SK-N-SH (cell line): ENCODE measurements around the gene MYO18B.

Experiments used
- CHD2 ChIP-seq: fragments of 150-350 bp; IDR thresholded peaks from 2 replicates; pipeline ENCODE4 v1.6.1; 2018; ENCODE audit warnings: low read length; ENCODE audit not compliant: partially characterized antibody
- CTCF ChIP-seq: fragments of 200-600 bp; sonication (generic); IDR thresholded peaks from 2 replicates; pipeline ENCODE4 v1.6.1; 2017; ENCODE audit warnings: antibody characterized with exemption, mild to moderate bottlenecking, moderate library complexity
- EP300 ChIP-seq, 2 experiments: IDR thresholded peaks; 2 replicates each; pipeline versions ENCODE4 v1.4.0 to v1.6.1; 2012; ENCODE audit warnings: borderline replicate concordance in 1 of 2, low read depth in 1 of 2, low read length in 1 of 2
- GATA2 ChIP-seq: sonication (generic); formaldehyde crosslinking; IDR thresholded peaks from 2 replicates; pipeline ENCODE4 v1.5.0; 2020; ENCODE audit warnings: mild to moderate bottlenecking, missing genetic modification reagents
- RFX5 ChIP-seq: IDR thresholded peaks from 2 replicates; pipeline ENCODE4 v1.6.1; 2012; ENCODE audit warnings: mild to moderate bottlenecking, improper control_type of control experiment, low read length
- SMC3 ChIP-seq: IDR thresholded peaks from 2 replicates; pipeline ENCODE4 v1.6.1; 2012; ENCODE audit warnings: low read depth, low read length, improper control_type of control experiment
- TAF1 ChIP-seq: IDR thresholded peaks from 2 replicates; pipeline ENCODE4 v1.6.1; 2012; ENCODE audit warnings: low read depth, mild to moderate bottlenecking, low read length, moderate library complexity, borderline replicate concordance
- TF ChIP-seq, protein P1 (sequence below): fragments of 150-350 bp; IDR thresholded peaks from 2 replicates; pipeline ENCODE4 v1.6.1; 2017; ENCODE audit warnings: antibody characterized with exemption, low read length, low read depth, borderline replicate concordance

DNA sequence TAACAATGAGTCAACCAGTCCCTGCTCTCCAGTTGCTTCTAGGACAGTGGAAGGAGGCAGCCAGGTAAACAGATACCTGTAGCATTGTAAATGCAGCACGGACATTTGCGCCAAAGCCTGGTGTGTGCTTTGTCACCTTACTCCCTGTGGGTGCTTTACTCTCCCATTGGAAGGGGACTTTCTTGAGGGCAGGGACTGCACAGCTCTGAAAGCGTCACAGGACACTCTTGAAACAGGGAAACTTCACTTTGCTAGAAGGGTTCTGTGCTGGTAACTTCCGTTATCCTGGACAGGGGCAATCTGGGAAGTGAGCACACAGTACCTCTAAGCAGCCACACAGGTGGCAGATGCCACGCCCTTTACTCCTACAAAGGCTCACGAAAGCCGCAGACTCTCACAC is 99.8 kb downstream of the MYO18B start:
- TF ChIP-seq CTCF, result no peak
- TF ChIP-seq GATA2, result no peak
- no peak for TF ChIP-seq EP300 (IDR thresholded peaks at IDR 0.05; ENCODE audit: borderline replicate concordance in 1 of 2, low read depth in 1 of 2, low read length in 1 of 2)
- TF ChIP-seq, protein P1, sequence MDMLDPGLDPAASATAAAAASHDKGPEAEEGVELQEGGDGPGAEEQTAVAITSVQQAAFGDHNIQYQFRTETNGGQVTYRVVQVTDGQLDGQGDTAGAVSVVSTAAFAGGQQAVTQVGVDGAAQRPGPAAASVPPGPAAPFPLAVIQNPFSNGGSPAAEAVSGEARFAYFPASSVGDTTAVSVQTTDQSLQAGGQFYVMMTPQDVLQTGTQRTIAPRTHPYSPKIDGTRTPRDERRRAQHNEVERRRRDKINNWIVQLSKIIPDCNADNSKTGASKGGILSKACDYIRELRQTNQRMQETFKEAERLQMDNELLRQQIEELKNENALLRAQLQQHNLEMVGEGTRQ, result no peak
- no peak for TF ChIP-seq SMC3
- no peak for TF ChIP-seq CHD2
- no peak for TF ChIP-seq TAF1
- no peak for TF ChIP-seq RFX5
